ENCODE results near the gene POC1B.

DNA sequence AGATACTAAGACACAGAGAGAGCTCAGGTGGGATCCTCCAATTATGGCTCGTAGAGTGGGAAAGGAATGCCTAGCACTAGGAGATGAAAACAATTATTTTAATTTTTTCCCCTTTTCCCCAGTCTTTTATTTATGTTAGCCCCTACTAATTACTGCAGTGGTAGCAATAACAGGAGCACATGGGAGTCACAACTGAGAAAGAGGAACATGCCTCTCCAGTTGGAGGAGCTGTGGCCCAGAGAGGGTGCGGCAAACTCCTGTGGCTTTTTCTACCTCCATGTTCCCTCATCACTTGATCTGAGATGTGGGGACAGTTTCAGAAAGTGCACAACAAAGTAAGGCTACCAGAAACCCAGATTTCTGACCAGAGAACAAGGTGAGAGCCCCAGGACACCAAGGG lies 25.9 kb upstream of the POC1B start:
- TF ChIP-seq POLR2A (IDR thresholded peaks at IDR 0.05; ENCODE audit: low read depth, low read length) = no peak
- no peak for TF ChIP-seq POLR2AphosphoS5 (IDR thresholded peaks at IDR 0.05; ENCODE audit: low read depth, low read length)
- no peak for TF ChIP-seq TAF1 (IDR thresholded peaks at IDR 0.05; ENCODE audit: low read depth, low read length)
- no peak for TF ChIP-seq SPI1 (IDR thresholded peaks at IDR 0.05; ENCODE audit: low read depth, low read length)
- TF ChIP-seq PAX5 (IDR thresholded peaks at IDR 0.05; ENCODE audit: insufficient read depth, low read length, severe bottlenecking) = no peak
- TF ChIP-seq POU2F2 (IDR thresholded peaks at IDR 0.05; ENCODE audit: low read depth, low read length) = no peak
